ENCODE results near the gene ANKRD12.
"Not testable (repeated sequence)": the region's sequence is repeated elsewhere in the genome, so short reads cannot be mapped to it uniquely, and the experiment has no call there.

ANKRD12 gene

GRCh38 chr18:9136315-9137155 lies at the start of gene ANKRD12:
Gene ANKRD12, plus strand, starts transcription at chr18:9136781. Its CDS starts 45,652 bp downstream, at chr18:9182433.
- H3K4me3 Mint-ChIP-seq, result peak within 1 kb of the TSS; percentile 94 to 99 (median 99)
- H3K4me1 Mint-ChIP-seq, result peaks cover 47% of the 10 kb centered on the region
- H3K9me3 Mint-ChIP-seq, result no peaks in the 10 kb centered on the region
- H3K27ac Mint-ChIP-seq, result peak within 1 kb of the TSS; percentile 96 to 99 (median 99)
- no peaks in the 10 kb centered on the region for H3K27me3 Mint-ChIP-seq (ENCODE audit: low read depth)
- no peak for TF ChIP-seq CTCF (IDR thresholded peaks at IDR 0.05; ENCODE audit: unreplicated experiment in 3 of 3)
- peaks cover 24% of the 10 kb centered on the region for H3K36me3 Mint-ChIP-seq (ENCODE audit: low read depth)

GRCh38 chr18:9087144-9087543 lies 49.4 kb upstream of the ANKRD12 start:
- Mint-ChIP-seq H3K27ac (no peak overlapping the region), H3K36me3 (ENCODE audit: low read depth) (no peaks in the 10 kb centered on the region), H3K4me3 (no peak overlapping the region), H3K27me3 (ENCODE audit: low read depth) (peaks cover 4% of the 10 kb centered on the region), H3K9me3 (no peaks in the 10 kb centered on the region), H3K4me1 (no peaks in the 10 kb centered on the region)
- no peak for TF ChIP-seq CTCF (IDR thresholded peaks at IDR 0.05; ENCODE audit: unreplicated experiment in 3 of 3)

- Mint-ChIP-seq H3K9me3 (no peaks in the 10 kb centered on the region), H3K27me3 (ENCODE audit: low read depth) (peaks cover 4% of the 10 kb centered on the region), H3K27ac (no peak overlapping the region), H3K36me3 (ENCODE audit: low read depth) (no peaks in the 10 kb centered on the region), H3K4me3 (no peak overlapping the region), H3K4me1 (no peaks in the 10 kb centered on the region)
- no peak for TF ChIP-seq CTCF (IDR thresholded peaks at IDR 0.05; ENCODE audit: unreplicated experiment in 3 of 3)
Measured at GRCh38 chr18:9088252-9088651, 48.3 kb upstream of the ANKRD12 start.

GRCh38 chr18:9088727-9089126 lies 47.9 kb upstream of the ANKRD12 start:
- not testable (repeated sequence) for H3K36me3 Mint-ChIP-seq (ENCODE audit: low read depth); H3K4me1 Mint-ChIP-seq; H3K27ac Mint-ChIP-seq; H3K4me3 Mint-ChIP-seq; H3K9me3 Mint-ChIP-seq; H3K27me3 Mint-ChIP-seq (ENCODE audit: low read depth)

- H3K4me1 Mint-ChIP-seq, result peaks cover 6% of the 10 kb centered on the region
- H3K9me3 Mint-ChIP-seq, result no peaks in the 10 kb centered on the region
- no peak overlapping the region for H3K27ac Mint-ChIP-seq
- H3K36me3 Mint-ChIP-seq (ENCODE audit: low read depth), result no peaks in the 10 kb centered on the region
- no peak for TF ChIP-seq CTCF (IDR thresholded peaks at IDR 0.05; ENCODE audit: unreplicated experiment in 3 of 3)
- peaks cover 4% of the 10 kb centered on the region for H3K27me3 Mint-ChIP-seq (ENCODE audit: low read depth)
- H3K4me3 Mint-ChIP-seq, result no peak overlapping the region
Measured at GRCh38 chr18:9090578-9090977, 46.0 kb upstream of the ANKRD12 start.

- Mint-ChIP-seq H3K9me3 (no peaks in the 10 kb centered on the region), H3K36me3 (ENCODE audit: low read depth) (no peaks in the 10 kb centered on the region), H3K4me3 (no peak overlapping the region), H3K4me1 (peaks cover 6% of the 10 kb centered on the region), H3K27ac (no peak overlapping the region), H3K27me3 (ENCODE audit: low read depth) (peaks cover 4% of the 10 kb centered on the region)
- TF ChIP-seq CTCF (IDR thresholded peaks at IDR 0.05; ENCODE audit: unreplicated experiment in 3 of 3), result no peak
Measured at GRCh38 chr18:9091066-9091476, 45.5 kb upstream of the ANKRD12 start.
